H9 (cell line): ENCODE data around the gene SLC7A1. TPM values are rescaled to one million over a fixed set of nuclear protein-coding genes. Genes with fewer than 3 reads are reported as not detected.

ENCODE experiments used
- DNase-seq: peaks from one replicate; pipeline ENCODE4 v3.0.0-alpha.2; 2017
- H2AFZ ChIP-seq: one replicate; pipeline ENCODE4 v1.6.1; 2013; ENCODE audit warnings: mild to moderate bottlenecking, low read length, control low read depth, moderate library complexity
- H2AK5ac ChIP-seq: 2 replicates; pipeline ENCODE4 v1.6.1; 2013; ENCODE audit warnings: low read length, control low read depth, mixed read lengths; ENCODE audit not compliant: insufficient read length
- H2BK120ac ChIP-seq: one replicate; pipeline ENCODE4 v1.6.1; 2013; ENCODE audit warnings: low read depth, mild to moderate bottlenecking, low read length, control low read depth, inconsistent platforms; ENCODE audit not compliant: poor library complexity, severe bottlenecking
- H2BK12ac ChIP-seq: 2 replicates; pipeline ENCODE4 v1.6.1; 2013; ENCODE audit warnings: low read length, control low read depth, mixed read lengths, low read depth; ENCODE audit not compliant: insufficient read length
- H2BK15ac ChIP-seq: 2 replicates; pipeline ENCODE4 v1.6.1; 2013; ENCODE audit warnings: low read depth, low read length, control low read depth
- H2BK20ac ChIP-seq: one replicate; pipeline ENCODE4 v1.6.1; 2013; ENCODE audit warnings: low read depth, mild to moderate bottlenecking, low read length, control low read depth, inconsistent platforms; ENCODE audit not compliant: poor library complexity, severe bottlenecking
- H2BK5ac ChIP-seq: 2 replicates; pipeline ENCODE4 v1.6.1; 2013; ENCODE audit warnings: low read length, control low read depth, mixed read lengths; ENCODE audit not compliant: insufficient read length
- H3K14ac ChIP-seq: 2 replicates; pipeline ENCODE4 v1.6.1; 2013; ENCODE audit warnings: low read length, control low read depth; ENCODE audit not compliant: insufficient read depth
- H3K18ac ChIP-seq: 2 replicates; pipeline ENCODE4 v1.6.1; 2013; ENCODE audit warnings: low read depth, mild to moderate bottlenecking, mixed read lengths, low read length, control low read depth; ENCODE audit not compliant: insufficient read length
- H3K23ac ChIP-seq: 2 replicates; pipeline ENCODE4 v1.6.1; 2013; ENCODE audit warnings: low read length, control low read depth, mixed read lengths, low read depth; ENCODE audit not compliant: insufficient read length
- H3K23me2 ChIP-seq: 2 replicates; pipeline ENCODE4 v1.6.1; 2013; ENCODE audit warnings: low read depth, mild to moderate bottlenecking, mixed read lengths, low read length, control low read depth; ENCODE audit not compliant: insufficient read length, poor library complexity, severe bottlenecking
- H3K27ac ChIP-seq: 2 replicates; pipeline ENCODE4 v1.5.1; 2013; ENCODE audit warnings: low read length, control low read depth, mixed read lengths, low read depth; ENCODE audit not compliant: insufficient read length
- H3K27me3 ChIP-seq: 2 replicates; pipeline ENCODE4 v1.6.1; 2013; ENCODE audit warnings: low read length, control low read depth, inconsistent platforms; ENCODE audit not compliant: insufficient read depth
- H3K4ac ChIP-seq: 2 replicates; pipeline ENCODE4 v1.6.1; 2013; ENCODE audit warnings: low read depth, mild to moderate bottlenecking, control low read depth, inconsistent platforms, low read length, moderate library complexity
- H3K4me1 ChIP-seq: 2 replicates; pipeline ENCODE4 v1.6.1; 2013; ENCODE audit warnings: low read length, control low read depth, inconsistent platforms; ENCODE audit not compliant: insufficient read depth
- H3K4me2 ChIP-seq: 2 replicates; pipeline ENCODE4 v1.6.1; 2013; ENCODE audit warnings: low read length, control low read depth, mixed read lengths; ENCODE audit not compliant: insufficient read length, insufficient read depth
- H3K56ac ChIP-seq: 2 replicates; pipeline ENCODE4 v1.6.1; 2013; ENCODE audit warnings: low read depth, mild to moderate bottlenecking, mixed read lengths, low read length, control low read depth; ENCODE audit not compliant: insufficient read length
- H3K79me1 ChIP-seq: 2 replicates; pipeline ENCODE4 v1.6.1; 2013; ENCODE audit warnings: low read depth, mild to moderate bottlenecking, moderate library complexity, low read length, control low read depth, inconsistent platforms; ENCODE audit not compliant: insufficient read depth, poor library complexity, severe bottlenecking
- H3K79me2 ChIP-seq: 2 replicates; pipeline ENCODE4 v1.6.1; 2013; ENCODE audit warnings: low read length, control low read depth, inconsistent platforms; ENCODE audit not compliant: insufficient read depth
- H3K9ac ChIP-seq: 2 replicates; pipeline ENCODE4 v1.6.1; 2013; ENCODE audit warnings: low read length, control low read depth, mixed read lengths; ENCODE audit not compliant: insufficient read length; ENCODE audit errors: extremely low read depth
- H3K9me3 ChIP-seq: one replicate; pipeline ENCODE4 v1.6.1; 2013; ENCODE audit warnings: low read depth, low read length, inconsistent platforms; ENCODE audit not compliant: control insufficient read depth
- H3T11ph ChIP-seq: one replicate; pipeline ENCODE4 v1.6.1; 2013; ENCODE audit warnings: mild to moderate bottlenecking, low read length, control low read depth, inconsistent platforms
- H4K20me1 ChIP-seq: one replicate; pipeline ENCODE4 v1.6.1; 2013; ENCODE audit not compliant: control insufficient read depth, insufficient read length, insufficient read depth
- H4K5ac ChIP-seq: 2 replicates; pipeline ENCODE4 v1.6.1; 2013; ENCODE audit warnings: low read depth, mild to moderate bottlenecking, mixed read lengths, low read length, control low read depth; ENCODE audit not compliant: insufficient read length
- H4K8ac ChIP-seq: replicated peaks from 2 replicates; pipeline ENCODE4 v1.6.1; 2013; ENCODE audit warnings: low read length, control low read depth, mixed read lengths, low read depth; ENCODE audit not compliant: insufficient read length
- H4K91ac ChIP-seq: 2 replicates; pipeline ENCODE4 v1.6.1; 2013; ENCODE audit warnings: low read depth, mild to moderate bottlenecking, moderate library complexity, mixed read lengths, low read length, control low read depth; ENCODE audit not compliant: insufficient read length
- H3K27ac Mint-ChIP-seq, 3 experiments: 2 replicates in 2 of 3; 3 replicates in 1 of 3; pipeline ENCODE4 v1.8.0; 2020 to 2021; ENCODE audit warnings: mixed read lengths in 3 of 3, mild to moderate bottlenecking in 1 of 3, moderate library complexity in 1 of 3
- H3K27me3 Mint-ChIP-seq: 2 replicates; pipeline ENCODE4 v1.8.0; 2021; ENCODE audit warnings: low read depth, mild to moderate bottlenecking, moderate library complexity, mixed read lengths
- H3K36me3 Mint-ChIP-seq, 3 experiments: 2 replicates in 2 of 3; 3 replicates in 1 of 3; pipeline ENCODE4 v1.8.0; 2020 to 2021; ENCODE audit warnings: low read depth in 3 of 3, mixed read lengths in 3 of 3; ENCODE audit not compliant: insufficient read depth in 1 of 3
- H3K4me1 Mint-ChIP-seq, 2 experiments: 2 replicates each; pipeline ENCODE4 v1.8.0; 2020; ENCODE audit warnings: mixed read lengths in 2 of 2
- H3K4me3 Mint-ChIP-seq, 2 experiments: 2 replicates in 1 of 2; 3 replicates in 1 of 2; pipeline ENCODE4 v1.8.0; 2020 to 2021; ENCODE audit warnings: mild to moderate bottlenecking in 2 of 2, mixed read lengths in 2 of 2, moderate library complexity in 1 of 2
- H3K9me3 Mint-ChIP-seq, 2 experiments: 2 replicates in 1 of 2; 3 replicates in 1 of 2; pipeline ENCODE4 v1.8.0; 2020; ENCODE audit warnings: mild to moderate bottlenecking in 2 of 2, mixed read lengths in 2 of 2, moderate library complexity in 1 of 2
- whole genome bisulfite sequencing: extraction: QIAGEN DNeasy Blood & Tissue Kit; methylation state at CpG from one replicate; pipeline ENCODE4 v1.1.7; 2013; ENCODE audit warnings: missing lambda C conversion rate, low lambda C conversion rate, mixed read lengths; ENCODE audit not compliant: insufficient read length; ENCODE audit errors: extremely low coverage; 5-methylcytosine and 5-hydroxymethylcytosine counted together
- total RNA-seq: library from RNA; stranded (reverse); gene quantifications from 2 replicates; pipeline ENCODE4 v1.2.1, GENCODE V29; 2021
- TF ChIP-seq, protein P1 (sequence below): fragments of 200-600 bp; sonication (generic); conservative IDR thresholded peaks from 3 replicates; pipeline ENCODE4 v1.8.0; 2021; ENCODE audit warnings: antibody characterized with exemption, mild to moderate bottlenecking

Gene SLC7A1
- total RNA-seq, 1 experiment from 2014 or later = 109 TPM

DNA sequence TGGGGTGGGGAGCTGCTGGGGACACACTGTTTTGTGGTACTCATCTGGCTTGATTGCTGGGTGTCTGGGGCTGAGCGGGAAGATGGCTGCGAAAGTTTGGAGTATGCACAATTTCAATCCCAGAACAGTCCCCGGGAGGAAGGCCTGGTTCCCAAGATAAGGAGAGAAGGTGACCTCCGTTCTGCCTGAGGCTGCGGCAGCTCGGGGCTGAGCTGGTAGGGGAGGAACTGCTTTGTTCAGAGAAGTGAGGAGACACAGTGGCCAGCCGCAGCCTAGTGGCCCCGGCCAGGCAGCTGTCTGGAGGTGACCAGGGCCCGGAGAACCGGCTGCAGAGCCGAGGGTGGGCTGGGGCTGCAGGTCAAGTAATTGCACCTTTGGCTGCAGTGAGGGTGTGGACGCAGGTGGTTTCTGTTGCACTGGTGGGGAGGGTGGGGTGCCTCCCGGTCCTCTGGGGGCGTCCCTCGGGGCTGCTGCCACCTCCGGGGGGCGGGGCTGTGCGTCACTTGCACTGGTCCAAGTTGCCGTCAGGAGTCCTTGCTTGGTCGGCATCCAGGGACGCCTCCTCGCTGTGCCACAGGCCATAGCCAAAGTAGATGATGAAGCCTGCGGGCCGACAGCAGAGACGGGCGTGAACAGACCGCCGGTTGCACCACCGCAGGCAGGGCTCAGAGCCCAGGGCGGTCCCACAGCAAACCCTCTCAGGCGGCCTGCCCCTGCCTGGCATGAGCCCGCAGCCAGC is 81.3 kb downstream of the SLC7A1 start:
- H2BK15ac ChIP-seq = no peak overlapping the region
- H2BK20ac ChIP-seq = no peak overlapping the region
- no peaks in the 10 kb centered on the region for H3K9me3 ChIP-seq
- no peak overlapping the region for H2AFZ ChIP-seq
- H3K18ac ChIP-seq = no peak overlapping the region
- H3K36me3 Mint-ChIP-seq = peaks cover 39 to 84% (median 65%) of the 10 kb centered on the region in 3 experiments; a peak in 6 of 7 replicates
- no peaks in the 10 kb centered on the region for H3K79me2 ChIP-seq
- no peak overlapping the region for H2BK120ac ChIP-seq
- H3K4me3 Mint-ChIP-seq = no peak overlapping the region
- H3T11ph ChIP-seq = no peak overlapping the region
- H3K23me2 ChIP-seq = no peaks in the 10 kb centered on the region
- H2BK12ac ChIP-seq = no peak overlapping the region
- TF ChIP-seq, protein P1, sequence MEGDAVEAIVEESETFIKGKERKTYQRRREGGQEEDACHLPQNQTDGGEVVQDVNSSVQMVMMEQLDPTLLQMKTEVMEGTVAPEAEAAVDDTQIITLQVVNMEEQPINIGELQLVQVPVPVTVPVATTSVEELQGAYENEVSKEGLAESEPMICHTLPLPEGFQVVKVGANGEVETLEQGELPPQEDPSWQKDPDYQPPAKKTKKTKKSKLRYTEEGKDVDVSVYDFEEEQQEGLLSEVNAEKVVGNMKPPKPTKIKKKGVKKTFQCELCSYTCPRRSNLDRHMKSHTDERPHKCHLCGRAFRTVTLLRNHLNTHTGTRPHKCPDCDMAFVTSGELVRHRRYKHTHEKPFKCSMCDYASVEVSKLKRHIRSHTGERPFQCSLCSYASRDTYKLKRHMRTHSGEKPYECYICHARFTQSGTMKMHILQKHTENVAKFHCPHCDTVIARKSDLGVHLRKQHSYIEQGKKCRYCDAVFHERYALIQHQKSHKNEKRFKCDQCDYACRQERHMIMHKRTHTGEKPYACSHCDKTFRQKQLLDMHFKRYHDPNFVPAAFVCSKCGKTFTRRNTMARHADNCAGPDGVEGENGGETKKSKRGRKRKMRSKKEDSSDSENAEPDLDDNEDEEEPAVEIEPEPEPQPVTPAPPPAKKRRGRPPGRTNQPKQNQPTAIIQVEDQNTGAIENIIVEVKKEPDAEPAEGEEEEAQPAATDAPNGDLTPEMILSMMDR = no peak
- no peaks in the 10 kb centered on the region for H3K27me3 Mint-ChIP-seq
- no peaks in the 10 kb centered on the region for H3K27me3 ChIP-seq
- no peak overlapping the region for H4K91ac ChIP-seq
- no peak overlapping the region for H3K27ac ChIP-seq
- no peaks in the 10 kb centered on the region for H4K20me1 ChIP-seq
- no peak overlapping the region for H3K4me2 ChIP-seq
- no peak overlapping the region for H3K23ac ChIP-seq
- no peak overlapping the region for H4K8ac ChIP-seq
- H3K14ac ChIP-seq = no peak overlapping the region
- WGBS = no CpG with 5 or more reads among the region's 32 CpGs
- H3K9me3 Mint-ChIP-seq = no peaks in the 10 kb centered on the region
- no peak overlapping the region for H3K56ac ChIP-seq
- no peak overlapping the region for H2AK5ac ChIP-seq
- H4K5ac ChIP-seq = no peak overlapping the region
- DNase-seq = no peak
- H2BK5ac ChIP-seq = no peak overlapping the region
- no peak overlapping the region for H3K9ac ChIP-seq
- no peaks in the 10 kb centered on the region for H3K4me1 ChIP-seq
- peak overlapping the region in 1 of 3 experiments; percentile 88; a peak in 2 of 7 replicates for H3K27ac Mint-ChIP-seq
- no peaks in the 10 kb centered on the region for H3K79me1 ChIP-seq
- H3K4me1 Mint-ChIP-seq = no peaks in the 10 kb centered on the region
- H3K4ac ChIP-seq = no peak overlapping the region
